ENCODE measurements around the gene DCAF15.
"Not testable (repeated sequence)": the region's sequence is repeated elsewhere in the genome, so short reads cannot be mapped to it uniquely, and the experiment has no call there.

The DCAF15 gene

DNA sequence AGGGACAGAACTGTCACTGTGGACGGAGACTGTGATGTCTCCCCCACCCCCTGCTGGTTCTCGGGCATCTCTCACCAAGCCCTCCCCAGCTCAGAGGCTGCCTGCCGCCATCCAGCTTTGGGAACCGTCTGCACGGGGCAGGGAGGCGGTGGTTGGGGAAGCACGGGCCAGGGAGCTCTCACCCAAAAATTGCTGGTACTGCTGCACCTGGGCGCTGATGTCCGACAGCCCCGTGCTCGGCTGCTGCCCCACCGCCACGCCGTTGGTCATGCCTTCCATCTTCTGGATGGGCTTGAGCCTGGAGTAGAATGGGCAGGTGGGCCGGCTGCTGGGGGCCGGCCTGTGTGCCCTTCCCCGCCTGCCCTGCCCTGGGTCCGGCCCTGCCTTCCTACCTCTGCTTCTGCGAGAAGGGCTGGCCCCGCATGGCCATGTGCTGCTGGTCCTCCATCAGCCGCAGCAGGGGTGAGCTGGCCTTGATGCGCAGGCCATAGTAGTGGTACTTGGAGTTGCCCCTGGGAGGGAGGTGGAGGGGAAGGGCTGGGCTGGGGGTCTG, 16.1 kb downstream of the DCAF15 start:
- Mint-ChIP-seq H3K27ac (no peak overlapping the region), H3K4me1 (no peaks in the 10 kb centered on the region), H3K4me3 (no peak overlapping the region), H3K36me3 (peaks cover 17% of the 10 kb centered on the region), H3K9me3 (no peaks in the 10 kb centered on the region), H3K27me3 (no peaks in the 10 kb centered on the region)
- no peak for ATAC-seq (ENCODE audit: low read depth)
- DNase-seq (ENCODE audit: low spot score in 2 of 2): no peak

DNA sequence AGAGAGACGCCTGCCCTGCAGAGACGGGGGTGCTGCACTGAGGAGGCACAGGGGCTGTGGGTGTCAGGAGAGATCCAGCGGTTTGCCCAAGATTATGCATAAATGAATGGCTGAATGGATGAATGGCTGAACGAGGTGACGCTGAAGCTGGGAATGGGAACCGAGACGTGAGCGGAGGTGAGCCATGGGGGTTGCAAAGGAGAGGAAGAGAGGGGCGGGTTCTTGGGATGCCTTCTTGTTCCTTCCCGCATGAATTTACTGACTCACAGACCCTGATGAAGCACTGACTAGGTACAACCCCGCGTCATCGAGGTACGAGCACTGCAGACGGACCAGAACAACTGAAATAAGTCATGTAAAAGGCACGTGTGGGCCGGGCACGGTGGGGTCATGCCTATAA, 16.7 kb downstream of the DCAF15 start:
- H3K27ac Mint-ChIP-seq: no peak overlapping the region
- no peak overlapping the region for H3K4me3 Mint-ChIP-seq
- ATAC-seq (ENCODE audit: low read depth) (no peak), DNase-seq (ENCODE audit: low spot score in 2 of 2) (no peak)
- H3K36me3 Mint-ChIP-seq: peaks cover 18% of the 10 kb centered on the region
- H3K4me1 Mint-ChIP-seq: peaks cover 2% of the 10 kb centered on the region
- no peaks in the 10 kb centered on the region for H3K9me3 Mint-ChIP-seq
- no peaks in the 10 kb centered on the region for H3K27me3 Mint-ChIP-seq

DNA sequence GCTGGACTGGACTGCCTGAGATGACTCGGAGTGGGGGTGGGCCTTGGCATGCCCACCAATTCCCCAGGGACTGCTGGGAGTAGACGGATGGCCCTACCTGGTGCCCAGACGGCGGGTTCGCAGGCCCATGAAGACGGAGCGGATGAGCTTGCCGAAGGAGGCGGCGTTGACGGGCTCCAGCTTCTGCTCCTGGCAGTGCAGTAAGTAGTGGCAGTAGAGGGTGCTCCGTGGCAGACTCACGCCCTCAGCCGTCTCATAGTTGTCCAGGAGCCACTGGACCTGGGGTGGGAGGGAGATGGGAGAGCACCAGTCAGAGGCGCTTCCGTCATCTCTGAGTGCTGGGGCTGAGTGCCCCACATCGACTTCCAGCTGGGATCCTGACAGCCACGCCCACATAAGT, 17.6 kb downstream of the DCAF15 start:
- Mint-ChIP-seq H3K4me3 (no peak overlapping the region), H3K4me1 (peaks cover 6% of the 10 kb centered on the region), H3K27me3 (no peaks in the 10 kb centered on the region), H3K27ac (no peak overlapping the region), H3K36me3 (peaks cover 20% of the 10 kb centered on the region), H3K9me3 (no peaks in the 10 kb centered on the region)
- ATAC-seq (ENCODE audit: low read depth) (no peak), DNase-seq (ENCODE audit: low spot score in 2 of 2) (no peak)

DNA sequence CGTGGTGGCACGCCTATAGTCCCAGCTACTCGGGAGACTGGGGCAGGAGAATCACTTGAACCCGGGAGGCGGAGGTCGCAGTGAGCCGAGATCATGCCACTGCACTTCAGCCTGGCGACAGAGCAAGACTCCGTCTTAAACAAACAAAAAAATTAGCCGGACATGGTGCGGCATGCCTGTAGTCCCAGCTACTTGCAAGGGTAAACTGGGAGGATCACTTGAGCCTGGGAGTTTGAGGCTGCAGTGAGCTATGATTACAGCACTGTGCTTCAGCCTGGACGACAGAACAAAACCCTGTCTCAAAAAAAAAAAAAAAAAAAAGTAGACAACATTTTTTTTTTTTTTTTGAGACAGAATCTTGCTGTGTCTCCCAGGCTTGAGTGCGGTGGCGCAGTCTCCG, 19.6 kb downstream of the DCAF15 start:
- DNase-seq (ENCODE audit: low spot score in 2 of 2): not testable (repeated sequence)

DNA sequence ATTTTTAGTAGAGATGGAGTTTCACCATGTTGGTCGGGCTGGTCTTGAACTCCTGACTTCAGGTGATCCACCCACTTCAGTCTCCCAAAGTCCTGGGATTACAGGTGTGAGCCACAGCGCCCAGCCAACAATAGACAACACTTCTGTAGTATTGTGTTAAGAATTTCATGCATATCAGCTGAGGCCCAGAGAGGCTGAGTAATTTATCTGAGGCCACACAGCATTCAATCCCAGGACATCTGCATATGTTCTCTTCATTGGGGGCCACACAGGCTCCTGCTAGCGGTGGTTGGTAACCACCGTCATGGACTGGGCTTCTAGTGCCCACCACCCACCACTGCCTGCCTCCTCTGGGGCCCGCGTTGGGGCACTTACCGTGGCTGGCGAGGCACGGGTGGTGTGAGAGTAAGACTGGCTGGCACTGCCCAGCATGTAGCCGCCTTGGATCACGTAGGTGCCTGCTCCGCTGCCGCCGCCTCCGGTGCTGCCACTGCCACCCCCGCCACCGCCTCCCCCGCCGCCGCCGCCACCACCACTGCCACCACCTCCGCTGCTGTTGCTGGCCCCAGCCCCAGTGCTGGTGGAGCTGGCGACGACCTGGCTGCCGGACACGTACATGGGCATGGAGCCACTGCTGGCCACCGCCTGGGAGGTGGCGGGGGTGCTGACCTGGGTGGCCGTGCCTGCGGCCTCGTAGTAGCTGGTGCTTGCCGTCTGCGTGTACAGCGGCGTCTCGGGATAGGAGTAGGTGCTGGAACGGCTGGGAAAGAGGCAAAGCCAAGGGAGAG, 20.3 kb downstream of the DCAF15 start:
- Mint-ChIP-seq H3K27me3 (no peaks in the 10 kb centered on the region), H3K4me1 (peaks cover 11% of the 10 kb centered on the region), H3K9me3 (no peaks in the 10 kb centered on the region), H3K27ac (no peak overlapping the region), H3K4me3 (no peak overlapping the region), H3K36me3 (peaks cover 17% of the 10 kb centered on the region)
- ATAC-seq (ENCODE audit: low read depth) (no peak), DNase-seq (ENCODE audit: low spot score in 2 of 2) (no peak)

More for the DNA sequence above, 19.6 kb downstream of the DCAF15 start:
- not testable (repeated sequence) for H3K27me3 Mint-ChIP-seq; H3K27ac Mint-ChIP-seq; H3K4me3 Mint-ChIP-seq; H3K9me3 Mint-ChIP-seq; ATAC-seq (ENCODE audit: low read depth)
- peaks cover 11% of the 10 kb centered on the region for H3K4me1 Mint-ChIP-seq
- peaks cover 19% of the 10 kb centered on the region for H3K36me3 Mint-ChIP-seq

DNA sequence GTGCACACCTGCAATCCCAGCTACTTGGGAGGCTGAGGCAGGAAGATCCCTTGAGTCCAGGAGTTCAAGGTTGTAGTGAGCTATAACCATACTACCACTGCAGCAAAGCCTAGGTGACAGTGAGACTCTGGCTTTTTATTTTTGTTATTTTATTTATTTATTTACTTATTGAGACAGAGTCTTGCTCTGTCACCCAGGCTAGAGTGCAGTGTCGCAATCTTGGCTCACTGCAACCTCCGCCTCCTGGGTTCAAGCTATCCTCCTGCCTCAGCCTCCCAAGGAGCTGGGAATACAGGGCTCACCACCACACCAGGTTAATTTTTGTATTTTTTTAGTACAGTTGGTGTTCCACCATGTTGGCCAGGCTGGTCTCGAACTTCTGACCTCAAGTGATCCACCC, 21.2 kb downstream of the DCAF15 start:
- not testable (repeated sequence) for H3K4me3 Mint-ChIP-seq; H3K9me3 Mint-ChIP-seq; H3K27ac Mint-ChIP-seq; ATAC-seq (ENCODE audit: low read depth); DNase-seq (ENCODE audit: low spot score in 2 of 2); H3K27me3 Mint-ChIP-seq
- Mint-ChIP-seq H3K36me3 (peaks cover 17% of the 10 kb centered on the region), H3K4me1 (peaks cover 13% of the 10 kb centered on the region)

DNA sequence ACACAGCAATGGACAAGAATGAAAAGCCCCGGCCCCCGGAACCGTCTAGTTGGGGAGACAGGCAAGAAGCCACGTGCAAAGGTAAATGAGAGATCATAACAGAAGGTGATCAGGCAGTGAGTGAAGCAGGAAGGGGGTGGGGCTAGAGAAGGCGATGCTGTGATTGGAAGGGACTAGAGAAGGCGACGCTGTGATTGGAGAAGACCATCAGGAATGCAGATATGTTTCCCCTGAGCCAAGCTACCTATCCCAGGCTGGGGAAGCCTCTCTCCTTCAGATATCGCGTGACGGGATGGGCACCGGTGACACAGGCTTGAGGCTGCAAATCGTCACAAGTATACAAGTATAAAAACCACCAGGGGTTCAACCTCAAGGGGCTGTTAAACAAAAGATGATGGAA, 21.8 kb downstream of the DCAF15 start:
- Mint-ChIP-seq H3K4me3 (no peak overlapping the region), H3K27me3 (no peaks in the 10 kb centered on the region), H3K27ac (peak overlapping the region; percentile 10), H3K4me1 (peaks cover 13% of the 10 kb centered on the region), H3K36me3 (peaks cover 12% of the 10 kb centered on the region), H3K9me3 (no peaks in the 10 kb centered on the region)
- peak; percentile 54 for ATAC-seq (ENCODE audit: low read depth)
- no peak for DNase-seq (ENCODE audit: low spot score in 2 of 2)

DNA sequence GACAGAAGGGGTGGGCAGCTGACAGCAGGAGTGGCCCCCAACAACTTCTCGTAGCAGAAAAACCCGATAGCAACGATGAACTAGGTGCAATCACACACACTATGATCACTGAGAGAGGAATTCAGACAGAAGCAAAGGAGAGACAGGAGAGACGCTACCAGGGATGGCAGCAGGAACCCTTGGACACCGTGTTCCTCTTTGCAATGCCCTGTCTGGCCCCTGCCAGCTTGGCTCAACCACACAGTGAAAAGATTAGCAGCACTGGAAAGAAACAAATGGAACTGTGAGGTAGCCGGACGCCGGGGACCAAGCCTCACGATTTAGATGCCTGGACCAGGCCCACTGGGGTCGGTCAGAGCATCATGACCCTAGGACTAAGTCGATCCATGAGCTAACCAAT, 23.6 kb downstream of the DCAF15 start:
- peaks cover 10% of the 10 kb centered on the region for H3K36me3 Mint-ChIP-seq
- no peaks in the 10 kb centered on the region for H3K9me3 Mint-ChIP-seq
- peak overlapping the region; percentile 14 for H3K27ac Mint-ChIP-seq
- DNase-seq (ENCODE audit: low spot score in 2 of 2): no peak
- ATAC-seq (ENCODE audit: low read depth): no peak
- H3K4me3 Mint-ChIP-seq: no peak overlapping the region
- peaks cover 19% of the 10 kb centered on the region for H3K4me1 Mint-ChIP-seq
- no peaks in the 10 kb centered on the region for H3K27me3 Mint-ChIP-seq

DNA sequence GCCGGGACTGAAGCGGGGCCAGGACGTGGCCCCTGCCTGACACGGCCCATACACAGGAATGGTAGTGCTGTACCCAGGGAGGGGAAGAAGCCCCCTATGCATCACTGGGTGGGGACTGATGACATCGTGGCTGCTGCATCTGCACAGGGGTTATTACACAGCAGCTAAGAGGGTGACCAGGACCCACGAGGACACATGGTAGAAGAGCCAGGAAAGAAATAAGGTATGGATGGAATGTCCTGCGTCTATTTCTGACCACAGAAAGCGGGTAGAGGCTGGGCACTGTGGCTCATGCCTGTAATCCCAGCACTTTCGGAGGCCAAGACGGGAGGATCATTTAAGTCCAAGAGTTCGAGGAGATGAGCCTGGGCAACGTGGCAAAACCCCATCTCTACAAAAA, 24.1 kb downstream of the DCAF15 start:
- ATAC-seq (ENCODE audit: low read depth) (no peak), DNase-seq (ENCODE audit: low spot score in 2 of 2) (no peak)
- no peak overlapping the region for H3K4me3 Mint-ChIP-seq
- peaks cover 22% of the 10 kb centered on the region for H3K4me1 Mint-ChIP-seq
- peaks cover 10% of the 10 kb centered on the region for H3K36me3 Mint-ChIP-seq
- H3K9me3 Mint-ChIP-seq: no peaks in the 10 kb centered on the region
- H3K27ac Mint-ChIP-seq: no peak overlapping the region
- no peaks in the 10 kb centered on the region for H3K27me3 Mint-ChIP-seq

DNA sequence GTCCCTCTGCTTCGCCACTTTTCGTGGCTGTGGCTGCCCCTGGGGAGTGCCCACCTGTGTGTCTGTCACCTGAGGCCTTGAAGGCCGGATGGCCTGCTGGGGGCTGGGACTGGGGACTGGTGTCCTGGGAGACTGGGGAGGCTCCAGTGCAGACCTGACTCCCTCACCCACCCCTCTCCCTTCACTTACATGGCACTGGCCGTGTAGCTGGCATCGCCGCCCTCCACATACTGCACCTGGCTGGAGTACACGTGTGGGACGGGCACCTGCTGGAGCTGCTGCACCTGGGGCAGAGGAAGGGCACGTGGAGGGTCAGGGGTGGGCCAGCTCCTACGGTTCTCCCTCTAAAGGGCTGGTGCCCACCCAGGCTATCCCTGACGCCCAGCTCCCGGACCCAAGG, 25.5 kb downstream of the DCAF15 start:
- Mint-ChIP-seq H3K27ac (peak overlapping the region; percentile 90), H3K4me1 (peaks cover 29% of the 10 kb centered on the region), H3K9me3 (no peaks in the 10 kb centered on the region), H3K4me3 (peak overlapping the region; percentile 72), H3K36me3 (peaks cover 9% of the 10 kb centered on the region), H3K27me3 (no peaks in the 10 kb centered on the region)
- no peak for DNase-seq (ENCODE audit: low spot score in 2 of 2)
- ATAC-seq (ENCODE audit: low read depth): no peak

DNA sequence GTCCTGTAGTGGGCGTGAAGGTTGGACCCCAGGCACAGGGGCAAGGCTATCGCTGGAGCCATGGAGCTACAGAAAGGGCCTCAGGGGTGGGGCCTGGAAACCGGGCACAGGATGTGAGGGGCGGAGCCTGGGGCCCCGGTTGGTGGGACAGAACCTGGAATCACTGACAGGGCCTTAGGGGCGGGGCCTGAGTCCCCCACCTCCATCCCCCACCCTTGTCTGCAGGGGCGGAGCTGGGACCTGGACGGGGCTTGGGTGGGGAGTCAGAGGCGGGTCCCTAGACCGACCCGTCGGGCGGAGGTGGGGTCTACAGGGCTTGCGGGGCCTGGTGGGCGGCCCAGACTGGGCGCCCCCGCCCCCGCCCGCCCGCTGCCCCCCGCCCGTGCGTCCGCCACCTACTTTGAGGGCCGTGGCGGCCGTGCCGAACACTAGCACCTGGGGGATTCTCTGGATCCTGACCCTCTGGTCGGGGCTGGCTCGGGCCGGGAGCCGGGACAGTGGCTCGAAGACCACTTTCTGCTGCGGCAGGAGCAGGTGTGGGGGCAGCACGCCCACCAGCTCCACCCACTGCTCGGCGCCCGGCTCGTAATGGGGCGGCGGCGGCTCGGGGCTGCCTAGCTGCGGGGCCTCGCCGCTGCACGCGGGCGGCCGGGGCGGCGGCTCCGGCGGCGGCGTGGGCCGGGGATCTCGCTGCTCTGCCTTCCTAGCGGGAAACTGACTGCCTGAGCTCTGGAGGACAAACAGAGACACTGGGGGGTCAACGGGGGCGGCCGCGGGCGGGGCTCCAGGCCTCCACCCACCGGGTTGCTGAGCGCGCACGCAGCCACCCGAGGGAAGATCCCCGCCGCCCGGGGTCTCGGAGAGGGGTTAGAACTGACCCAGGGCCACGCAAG, 26.3 kb downstream of the DCAF15 start:
- Mint-ChIP-seq H3K36me3 (peaks cover 9% of the 10 kb centered on the region), H3K4me3 (peak overlapping the region; percentile 72), H3K27me3 (no peaks in the 10 kb centered on the region), H3K9me3 (no peaks in the 10 kb centered on the region), H3K27ac (peak overlapping the region; percentile 90), H3K4me1 (peaks cover 35% of the 10 kb centered on the region)
- DNase-seq (ENCODE audit: low spot score in 2 of 2): no peak
- peak; percentile 40 for ATAC-seq (ENCODE audit: low read depth)

DNA sequence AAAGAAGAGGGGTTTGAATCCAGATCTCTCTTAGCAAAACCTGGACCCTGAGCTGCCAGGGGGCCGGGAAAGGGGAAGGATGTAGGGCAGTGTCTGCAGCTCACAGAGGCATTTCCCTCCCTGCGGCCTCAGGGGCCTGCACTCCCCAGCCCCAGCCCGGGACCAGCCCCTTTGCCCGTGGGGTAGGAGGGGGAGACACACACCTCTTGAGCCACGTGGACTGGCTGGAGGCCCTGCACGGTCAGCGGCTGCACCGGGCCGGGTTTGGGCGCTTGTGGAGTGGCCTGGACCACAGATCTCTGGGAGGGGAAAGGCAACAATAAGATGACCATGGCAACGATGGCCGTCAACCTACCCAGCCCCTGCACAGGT, 26.9 kb downstream of the DCAF15 start:
- Mint-ChIP-seq H3K9me3 (no peaks in the 10 kb centered on the region), H3K4me3 (peak overlapping the region; percentile 65), H3K36me3 (peaks cover 6% of the 10 kb centered on the region), H3K4me1 (peaks cover 33% of the 10 kb centered on the region), H3K27me3 (no peaks in the 10 kb centered on the region), H3K27ac (peak overlapping the region; percentile 77)
- peak; percentile 21 for ATAC-seq (ENCODE audit: low read depth)
- no peak for DNase-seq (ENCODE audit: low spot score in 2 of 2)

DNA sequence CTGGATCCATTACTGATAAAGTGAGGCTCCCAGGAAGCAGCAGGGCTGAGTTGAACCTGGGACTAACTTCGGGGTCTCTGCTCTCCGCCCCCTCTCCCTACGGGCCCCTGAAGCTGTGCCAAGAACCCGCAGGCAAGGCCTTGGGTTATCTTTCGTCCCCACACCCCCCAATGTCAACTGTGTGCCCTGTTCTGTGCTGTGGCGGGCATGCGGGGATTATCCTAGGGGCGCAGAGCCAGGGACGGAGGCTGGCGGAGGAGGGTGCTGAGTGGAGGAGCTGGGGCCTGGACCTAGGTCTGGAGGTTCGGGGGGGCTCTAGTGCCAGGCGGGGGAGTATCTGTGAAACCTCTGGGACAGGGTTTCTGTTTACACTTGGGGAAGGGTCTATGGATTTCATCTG, 27.4 kb downstream of the DCAF15 start:
- Mint-ChIP-seq H3K36me3 (peaks cover 4% of the 10 kb centered on the region), H3K27ac (peak overlapping the region; percentile 77), H3K4me3 (peak overlapping the region; percentile 65), H3K9me3 (no peaks in the 10 kb centered on the region), H3K4me1 (peaks cover 30% of the 10 kb centered on the region), H3K27me3 (no peaks in the 10 kb centered on the region)
- ATAC-seq (ENCODE audit: low read depth) (no peak), DNase-seq (ENCODE audit: low spot score in 2 of 2) (no peak)

DNA sequence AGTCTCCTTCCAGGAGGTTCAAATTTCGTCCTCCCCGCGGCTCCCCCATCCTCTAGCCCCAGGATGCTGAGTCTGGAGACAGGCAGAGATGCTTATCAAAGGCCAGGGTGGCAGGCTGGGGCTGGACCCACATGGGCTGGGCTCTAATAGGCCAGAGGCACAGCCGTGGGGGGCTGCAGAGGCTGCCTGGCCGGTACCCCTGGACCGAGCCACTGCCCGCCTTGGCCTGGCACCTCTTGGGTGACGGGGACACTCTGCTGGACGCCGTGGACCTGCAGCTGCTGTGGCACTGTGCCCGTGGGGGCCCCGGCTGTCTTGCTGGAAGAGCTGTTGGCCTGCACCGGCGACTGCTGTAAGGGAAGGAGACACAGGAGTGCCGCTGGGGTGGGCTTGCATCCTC, 28.0 kb downstream of the DCAF15 start:
- no peak overlapping the region for H3K4me3 Mint-ChIP-seq
- peaks cover 4% of the 10 kb centered on the region for H3K36me3 Mint-ChIP-seq
- no peak overlapping the region for H3K27ac Mint-ChIP-seq
- DNase-seq (ENCODE audit: low spot score in 2 of 2): no peak
- H3K4me1 Mint-ChIP-seq: peaks cover 33% of the 10 kb centered on the region
- H3K9me3 Mint-ChIP-seq: no peaks in the 10 kb centered on the region
- ATAC-seq (ENCODE audit: low read depth): no peak
- H3K27me3 Mint-ChIP-seq: no peaks in the 10 kb centered on the region

All from memory B cell (primary cell).